Spleen (tissue), 7 donors: ENCODE results near the gene TMEM144.

Experiments
- POLR2AphosphoS5 ChIP-seq, 3 donors: sonication (generic); formaldehyde crosslinking; IDR thresholded peaks; one replicate each; pipeline ENCODE4 v1.5.1; 2017; ENCODE audit warnings: antibody characterized with exemption in 3 of 3
- TF ChIP-seq, protein P1 (sequence below), 11 experiments: fragments of 200-600 bp in 7 of 11; fragments of 450-650 bp in 4 of 11; sonication (generic) in 4 of 11; IDR thresholded peaks in 8 of 11; conservative IDR thresholded peaks in 3 of 11; 1 replicate in 7 of 11; 2 replicates in 4 of 11; pipeline versions ENCODE4 v1.4.0 to v1.8.0; 2016 to 2021; ENCODE audit warnings: antibody characterized with exemption in 11 of 11, inconsistent platforms in 4 of 11, mild to moderate bottlenecking in 1 of 11
- donor health status: DM: no; HTN: no; CAD: no; lungs with moderate emphysema.
- donor health status: DM: no; HTN: no; CAD: no.
- donor health status: DM: no; HTN: no; CAD: no.

DNA sequence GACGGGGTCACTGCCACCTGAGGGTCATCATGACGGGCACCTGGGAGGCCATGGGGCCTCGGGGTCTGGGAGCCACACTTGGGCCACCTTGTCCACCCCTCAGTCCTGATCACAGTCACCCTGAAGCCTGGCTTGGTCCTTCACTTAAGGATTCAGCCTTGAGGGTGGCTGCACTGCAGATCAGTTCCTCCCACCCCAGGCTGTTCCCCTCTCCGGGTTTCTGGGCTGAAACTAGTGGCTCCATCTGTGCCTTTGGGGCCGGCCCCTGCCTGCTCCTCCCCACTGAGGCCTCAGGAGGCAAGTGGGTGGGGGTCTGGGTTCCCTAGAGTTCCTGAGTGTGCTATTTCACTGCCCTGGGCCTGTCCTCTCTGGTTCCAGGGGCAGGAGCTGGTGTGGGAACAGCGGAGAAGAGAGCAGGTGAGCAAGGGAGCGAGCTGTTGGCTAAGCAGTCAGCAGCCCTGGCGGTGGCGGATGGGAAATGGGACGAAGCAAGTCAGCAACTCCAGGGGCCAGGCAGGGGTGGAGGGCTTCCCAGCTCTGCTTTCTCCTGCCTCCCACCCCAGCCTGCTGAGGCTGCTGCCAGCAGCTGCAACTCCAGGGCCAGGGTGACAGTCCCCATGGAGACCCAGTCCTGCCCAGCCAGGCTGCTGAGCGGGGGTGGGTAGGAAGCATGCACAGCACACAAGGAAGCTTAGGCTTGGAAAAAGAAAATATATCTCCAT lies 81.2 kb downstream of the TMEM144 start:
- TF ChIP-seq, protein P1, sequence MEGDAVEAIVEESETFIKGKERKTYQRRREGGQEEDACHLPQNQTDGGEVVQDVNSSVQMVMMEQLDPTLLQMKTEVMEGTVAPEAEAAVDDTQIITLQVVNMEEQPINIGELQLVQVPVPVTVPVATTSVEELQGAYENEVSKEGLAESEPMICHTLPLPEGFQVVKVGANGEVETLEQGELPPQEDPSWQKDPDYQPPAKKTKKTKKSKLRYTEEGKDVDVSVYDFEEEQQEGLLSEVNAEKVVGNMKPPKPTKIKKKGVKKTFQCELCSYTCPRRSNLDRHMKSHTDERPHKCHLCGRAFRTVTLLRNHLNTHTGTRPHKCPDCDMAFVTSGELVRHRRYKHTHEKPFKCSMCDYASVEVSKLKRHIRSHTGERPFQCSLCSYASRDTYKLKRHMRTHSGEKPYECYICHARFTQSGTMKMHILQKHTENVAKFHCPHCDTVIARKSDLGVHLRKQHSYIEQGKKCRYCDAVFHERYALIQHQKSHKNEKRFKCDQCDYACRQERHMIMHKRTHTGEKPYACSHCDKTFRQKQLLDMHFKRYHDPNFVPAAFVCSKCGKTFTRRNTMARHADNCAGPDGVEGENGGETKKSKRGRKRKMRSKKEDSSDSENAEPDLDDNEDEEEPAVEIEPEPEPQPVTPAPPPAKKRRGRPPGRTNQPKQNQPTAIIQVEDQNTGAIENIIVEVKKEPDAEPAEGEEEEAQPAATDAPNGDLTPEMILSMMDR (IDR thresholded peaks at IDR 0.05 in 8 of 11, conservative IDR thresholded peaks at IDR 0.05 in 3 of 11), result no peak
- TF ChIP-seq POLR2AphosphoS5 (IDR thresholded peaks at IDR 0.05), result no peak
